Measurements from ENCODE around the gene PGAM1. TPM values are rescaled to one million over a fixed set of nuclear protein-coding genes. Genes with fewer than 3 reads are reported as not detected.

The PGAM1 gene
- total and polyA plus RNA-seq, 2 of the 13 experiments (the other 11 are each of a cell fraction or from before 2014, with no cell fraction given) = 354 to 483 TPM

GRCh38 chr10:97383159-97383558 is 42.8 kb upstream of the PGAM1 start:
- no peak overlapping the region for H3K4me2 ChIP-seq (ENCODE audit: low read depth, low read length)
- ChIA-PET CTCF (ENCODE audit: low intra/inter-chr PET ratio, low total read pairs) (no interaction called here), POLR2A (interaction anchor here (0.5 to 0.9 kb wide), 2 partner anchors 18 to 104 kb away, joined by 3 read pairs; partner anchors contain the start of gene RRP12)
- BruUV-seq (replicated peaks) = no TSS peak
- ATAC-seq = no peak
- WGBS (ENCODE audit: low lambda C conversion rate) = 96% methylated on average over 7 of the region's 7 CpGs
- no peaks in the 10 kb centered on the region for H4K20me1 ChIP-seq (ENCODE audit: insufficient read depth, low read length)
- no peaks in the 10 kb centered on the region for H3K27me3 ChIP-seq (ENCODE audit: control insufficient read depth in 1 of 2, insufficient read depth in 2 of 2, low read length in 2 of 2)
- H3K4me1 ChIP-seq (ENCODE audit: insufficient read depth, low read length) = no peaks in the 10 kb centered on the region
- H3K79me2 ChIP-seq (ENCODE audit: insufficient read depth, low read length) = no peaks in the 10 kb centered on the region
- intact Hi-C loops (cut with micrococcal nuclease; ENCODE audit: unreplicated experiment) (no loop called here), in situ Hi-C loops (cut with HindIII; ENCODE audit: extremely low pct_ligation_motif_present, low pct_unique_long_range_greater_than_20kb) (no loop called here)
- no peak overlapping the region for H3K9ac ChIP-seq (ENCODE audit: insufficient read depth, low read depth, low read length)
- peaks cover 24 to 65% of the 10 kb centered on the region in 2 experiments; a peak in 4 of 5 replicates for H3K36me3 ChIP-seq (replicated peaks in 1 of 2; ENCODE audit: control insufficient read depth in 1 of 2, insufficient read depth in 2 of 2, low read length in 2 of 2)
- no peak overlapping the region for H3K27ac ChIP-seq (ENCODE audit: extremely low read length, insufficient read depth, low read length)
- no peak overlapping the region for H3K4me3 ChIP-seq (replicated peaks in 1 of 3; ENCODE audit: insufficient read depth in 1 of 3, low read depth in 2 of 3, low read length in 3 of 3)
- H3K9me3 ChIP-seq (ENCODE audit: low read length) = no peaks in the 10 kb centered on the region
- FAIRE-seq = no peak
- DNase-seq (ENCODE audit: low spot score) = no peak
- H2AFZ ChIP-seq (ENCODE audit: low read length) = no peak overlapping the region
- TF ChIP-seq PAX8 (CRISPR knock-in tag; IDR thresholded peaks at IDR 0.05; ENCODE audit: borderline replicate concordance) (no peak), KLF13 (CRISPR knock-in tag; IDR thresholded peaks at IDR 0.05) (no peak), RARG (CRISPR knock-in tag; IDR thresholded peaks at IDR 0.05; ENCODE audit: low read depth) (no peak), HES4 (CRISPR knock-in tag; IDR thresholded peaks at IDR 0.05; ENCODE audit: borderline replicate concordance) (no peak), ZBTB34 (CRISPR knock-in tag; IDR thresholded peaks at IDR 0.05) (no peak), ZNF550 (CRISPR knock-in tag; IDR thresholded peaks at IDR 0.05; ENCODE audit: borderline replicate concordance) (no peak), ZFP36L2 (CRISPR knock-in tag; IDR thresholded peaks at IDR 0.05) (no peak), USF2 (IDR thresholded peaks at IDR 0.05; ENCODE audit: low read depth, low read length) (no peak), USF2 (CRISPR knock-in tag; IDR thresholded peaks at IDR 0.05; ENCODE audit: borderline replicate concordance) (no peak), CSRNP2 (CRISPR knock-in tag; conservative IDR thresholded peaks at IDR 0.05; ENCODE audit: low read depth) (no peak), ZNF746 (CRISPR knock-in tag; IDR thresholded peaks at IDR 0.05) (no peak), DPF2 (CRISPR knock-in tag; IDR thresholded peaks at IDR 0.05; ENCODE audit: borderline replicate concordance, low read depth) (no peak), MEIS2 (CRISPR knock-in tag; IDR thresholded peaks at IDR 0.05) (no peak), MXI1 (IDR thresholded peaks at IDR 0.05; ENCODE audit: borderline replicate concordance, low read depth, low read length) (no peak), MXD4 (CRISPR knock-in tag; IDR thresholded peaks at IDR 0.05) (no peak), NCOR1 (IDR thresholded peaks at IDR 0.05; ENCODE audit: borderline replicate concordance, low read length) (no peak), HNF4A (CRISPR knock-in tag; IDR thresholded peaks at IDR 0.05) (no peak), ZBTB10 (CRISPR knock-in tag; IDR thresholded peaks at IDR 0.05; ENCODE audit: borderline replicate concordance) (no peak), ZNF557 (CRISPR knock-in tag; IDR thresholded peaks at IDR 0.05) (no peak)

Data from HepG2 (cell line).